ENCODE measurements around the gene DGLUCY.
"Not testable (repeated sequence)": the region's sequence is repeated elsewhere in the genome, so short reads cannot be mapped to it uniquely, and the experiment has no call there.

The DGLUCY gene

DNA sequence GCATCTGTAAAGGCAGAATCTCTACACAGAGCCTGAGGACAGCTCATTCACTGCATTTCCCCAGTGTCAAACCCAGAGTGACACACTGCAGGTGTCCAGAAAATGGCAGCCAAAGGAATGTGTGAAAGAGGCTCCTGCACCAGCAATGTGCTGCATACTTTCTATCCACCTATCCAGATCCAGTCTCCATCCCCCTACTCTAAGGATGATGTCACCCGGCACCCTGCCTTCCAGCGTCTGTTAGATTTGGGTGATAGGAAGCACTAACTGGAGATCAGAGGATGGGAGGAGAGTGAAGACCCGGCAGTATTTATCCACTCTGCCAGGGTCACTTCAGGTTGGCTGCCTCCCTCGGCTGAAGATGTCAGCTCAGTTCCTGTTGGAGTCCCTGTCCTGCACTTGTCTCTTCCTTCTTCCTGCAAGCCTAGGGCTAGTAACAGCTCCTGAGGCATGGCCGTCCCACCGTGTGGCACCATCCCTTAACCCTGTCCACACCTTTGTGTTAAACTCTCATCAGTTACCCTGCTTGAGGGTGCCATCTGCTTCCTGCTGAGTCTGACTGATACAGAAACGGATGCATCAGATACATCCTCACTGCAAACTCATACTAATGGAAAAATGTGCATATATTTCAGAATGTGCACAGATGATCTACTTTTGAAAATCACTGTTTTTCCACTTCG lies 143.6 kb downstream of the DGLUCY start:
- no peak for DNase-seq (ENCODE audit: low read depth)

DNA sequence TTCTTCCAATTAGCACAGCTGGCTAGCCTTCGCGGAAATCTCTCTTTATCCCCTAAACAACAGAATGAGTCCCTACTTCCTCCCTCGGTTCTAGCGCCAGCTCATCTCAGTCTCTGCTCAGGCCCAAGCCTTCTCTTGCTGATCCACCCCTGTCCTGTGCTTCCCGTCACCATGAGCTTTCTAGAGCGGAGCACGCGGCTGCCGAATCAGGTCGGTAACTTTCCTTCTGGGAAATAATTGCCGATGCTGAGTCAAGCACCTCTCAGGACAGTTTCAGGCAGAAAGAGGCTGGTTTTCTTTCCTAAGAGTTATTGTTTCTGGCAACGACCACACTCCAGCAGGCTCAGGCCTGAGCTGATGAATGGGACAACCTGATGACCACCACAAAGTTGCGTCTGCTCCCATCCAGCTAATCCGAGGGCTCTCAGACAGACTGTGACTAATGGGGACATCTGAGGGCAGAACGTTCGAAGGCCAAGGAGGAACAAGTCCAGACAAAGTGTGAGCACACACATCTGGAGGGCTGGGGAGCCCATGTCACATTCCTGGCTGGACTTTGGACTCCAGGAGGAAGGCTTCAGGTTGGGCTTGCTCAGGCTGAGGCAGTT lies 144.2 kb downstream of the DGLUCY start:
- no peak for DNase-seq (ENCODE audit: low read depth)

DNA sequence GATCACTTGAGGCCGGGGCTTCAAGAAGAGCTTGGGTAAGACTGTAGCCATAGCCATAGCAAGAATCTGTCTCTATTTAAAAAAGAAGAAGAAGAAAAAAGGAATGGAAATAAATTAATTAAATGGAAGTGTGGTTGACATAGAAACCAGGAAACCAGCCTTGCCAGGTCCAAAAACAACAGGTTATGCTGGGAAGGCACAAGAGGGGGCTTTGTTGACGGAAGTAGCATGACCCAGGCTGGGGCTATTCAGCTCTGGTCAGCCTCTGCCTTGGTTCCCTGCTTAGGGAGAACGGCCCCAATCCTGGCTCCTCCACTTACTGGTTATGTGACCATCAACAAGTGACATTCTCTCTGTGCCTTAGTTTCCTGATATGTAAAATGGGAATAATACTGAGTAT lies 145.0 kb downstream of the DGLUCY start:
- DNase-seq (ENCODE audit: low read depth) = no peak

DNA sequence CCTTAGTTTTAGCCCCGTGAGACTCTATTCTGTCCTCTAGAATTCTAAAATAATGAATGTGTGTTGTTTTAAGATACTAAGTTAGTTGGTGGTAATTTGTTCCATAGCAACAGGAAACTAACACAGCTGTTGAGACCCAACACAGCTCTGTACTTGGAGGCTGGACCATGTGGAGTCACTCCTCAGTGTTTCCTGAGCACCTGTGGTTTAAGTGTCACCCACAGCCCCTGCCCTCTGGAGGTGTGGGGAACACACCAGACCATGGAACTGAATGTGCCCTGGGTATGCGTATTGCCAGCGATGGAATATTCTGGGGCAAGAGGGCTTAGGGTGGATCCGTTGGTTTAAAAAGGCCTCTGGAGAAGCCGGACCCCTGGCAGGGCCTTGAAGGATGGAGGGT lies 147.2 kb downstream of the DGLUCY start:
- DNase-seq (ENCODE audit: low read depth) = no peak

DNA sequence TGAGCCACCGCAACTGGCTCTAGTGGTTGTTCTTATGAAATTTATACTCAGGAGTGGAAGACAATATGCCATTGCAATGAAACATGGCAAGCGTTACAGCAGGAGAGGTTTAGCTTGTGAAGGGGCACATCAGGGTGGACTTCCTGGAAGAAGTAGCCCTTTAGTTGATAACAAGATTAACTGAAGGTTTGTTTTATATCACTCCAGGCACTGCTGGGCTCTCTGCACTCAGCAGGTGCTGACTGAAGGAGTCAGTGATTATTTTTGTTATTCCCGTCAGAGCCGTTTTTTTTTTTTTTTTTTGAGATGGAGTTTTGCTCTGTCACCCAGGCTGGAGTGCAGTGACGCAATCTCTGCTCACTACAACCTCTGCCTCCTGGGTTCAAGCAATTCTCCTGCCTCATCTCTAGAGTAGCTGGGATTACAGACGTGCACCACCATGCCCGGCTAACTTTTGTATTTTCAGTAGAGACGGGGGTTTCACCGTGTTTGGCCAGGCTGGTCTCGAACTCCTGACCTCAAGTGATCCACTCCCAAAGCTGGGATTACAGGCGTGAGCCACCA lies 148.2 kb downstream of the DGLUCY start:
- DNase-seq (ENCODE audit: low read depth) = no peak

DNA sequence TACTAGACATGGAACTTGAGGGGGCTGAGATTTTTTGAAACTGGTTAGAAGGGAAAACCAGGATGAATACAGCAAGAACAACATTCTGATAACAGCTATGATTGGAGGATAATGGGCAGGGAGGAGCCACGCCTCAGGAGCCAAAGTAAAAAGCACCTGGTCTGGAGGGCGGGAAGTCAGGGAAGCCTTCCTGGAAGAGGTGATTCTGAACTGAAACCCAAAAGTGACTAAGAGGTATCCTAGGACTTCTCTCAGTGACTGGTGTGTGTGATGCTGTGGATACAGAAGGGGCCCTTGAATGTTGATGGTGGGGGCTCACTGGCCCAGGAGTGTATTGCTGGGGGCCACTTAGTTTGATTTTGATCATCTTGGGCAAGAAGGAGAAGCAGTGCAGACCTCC lies 149.5 kb downstream of the DGLUCY start:
- DNase-seq (ENCODE audit: low read depth) = no peak

DNA sequence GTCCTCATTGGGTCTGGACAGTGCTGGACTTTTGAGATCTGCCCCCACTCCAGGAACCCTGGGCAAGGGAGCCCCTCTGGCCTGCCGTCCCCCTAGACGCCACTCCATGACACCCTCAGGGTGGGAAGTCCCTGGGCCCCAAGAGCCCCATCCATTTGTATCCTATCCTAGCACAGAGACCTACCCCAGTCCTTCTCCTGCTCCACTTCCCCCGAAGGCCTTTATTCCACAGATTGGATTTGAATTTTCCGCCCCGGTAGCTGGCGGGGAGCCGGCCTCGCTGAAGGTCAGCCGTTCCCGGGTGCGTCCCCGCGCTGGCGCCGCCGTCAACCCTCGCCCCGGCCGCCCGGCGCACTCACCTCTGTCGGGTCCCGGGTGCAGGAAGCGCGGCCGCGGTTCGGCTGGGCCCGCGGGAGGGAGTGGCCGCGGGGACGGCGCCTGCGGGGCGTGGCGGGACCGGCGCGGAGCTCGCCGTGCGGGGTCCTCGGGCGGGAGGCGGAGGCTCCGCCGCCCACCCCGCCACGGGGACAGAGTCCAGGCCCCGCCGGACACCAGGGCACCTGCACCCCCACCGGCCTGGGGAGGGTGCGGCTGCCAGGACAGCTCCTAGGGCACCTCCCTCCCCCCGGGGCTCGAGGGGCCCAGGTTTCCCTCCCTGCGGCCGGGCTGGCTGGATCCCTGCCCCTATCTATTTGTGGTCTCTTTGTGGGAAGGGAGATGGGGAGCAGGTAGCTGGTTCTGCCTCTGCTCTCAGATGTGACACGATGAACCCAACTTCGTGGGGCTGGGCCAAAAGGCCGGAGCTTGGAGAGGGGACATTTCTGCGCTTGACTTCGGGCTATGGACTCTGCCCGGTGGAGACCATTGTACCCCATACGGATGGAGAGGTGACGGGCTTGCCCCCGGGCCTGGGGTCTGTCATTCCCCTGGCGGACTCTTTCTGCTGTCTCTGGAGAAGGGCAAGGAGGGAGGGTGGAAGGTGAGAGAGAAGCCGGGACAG lies 150.6 kb downstream of the DGLUCY start:
- peak; percentile 47 for DNase-seq (ENCODE audit: low read depth)

DNA sequence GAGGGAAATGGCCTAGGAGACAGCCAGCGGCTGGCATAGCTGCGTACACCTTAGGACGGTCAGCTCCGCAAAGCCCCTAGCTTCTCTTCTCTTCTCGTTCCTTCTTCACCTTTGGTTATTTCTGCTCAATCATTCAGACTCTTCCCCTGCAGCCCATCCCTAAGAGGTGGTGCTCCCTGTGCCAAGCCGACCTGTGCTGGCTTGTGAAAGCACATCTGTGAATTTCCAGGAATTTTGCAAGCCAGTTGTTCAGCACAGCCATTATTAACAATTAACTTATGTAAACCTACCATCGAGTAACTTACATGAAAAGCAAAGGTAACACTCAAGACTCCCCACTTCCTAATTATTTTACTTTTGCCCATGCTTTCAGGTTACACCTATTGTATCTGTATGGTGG lies 151.5 kb downstream of the DGLUCY start:
- no peak for DNase-seq (ENCODE audit: low read depth)

DNA sequence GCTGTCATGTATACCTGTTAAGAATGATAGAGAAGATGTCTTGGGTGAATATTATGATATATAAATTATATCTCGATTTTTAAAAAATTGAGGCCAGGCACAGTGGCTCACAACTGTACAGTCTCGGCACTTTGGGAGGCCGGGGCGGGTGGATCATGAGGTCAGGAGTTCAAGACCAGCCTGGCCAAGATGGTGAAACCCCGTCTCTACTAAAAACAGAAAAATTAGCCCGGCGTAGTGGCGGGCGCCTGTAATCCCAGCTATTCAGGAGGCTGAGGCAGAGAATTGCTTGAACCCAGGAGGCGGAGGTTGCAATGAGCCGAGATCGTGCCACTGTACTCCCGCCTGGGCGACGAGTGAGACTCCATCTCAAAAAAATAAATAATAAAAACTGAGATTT lies 152.4 kb downstream of the DGLUCY start:
- DNase-seq (ENCODE audit: low read depth) = not testable (repeated sequence)

DNA sequence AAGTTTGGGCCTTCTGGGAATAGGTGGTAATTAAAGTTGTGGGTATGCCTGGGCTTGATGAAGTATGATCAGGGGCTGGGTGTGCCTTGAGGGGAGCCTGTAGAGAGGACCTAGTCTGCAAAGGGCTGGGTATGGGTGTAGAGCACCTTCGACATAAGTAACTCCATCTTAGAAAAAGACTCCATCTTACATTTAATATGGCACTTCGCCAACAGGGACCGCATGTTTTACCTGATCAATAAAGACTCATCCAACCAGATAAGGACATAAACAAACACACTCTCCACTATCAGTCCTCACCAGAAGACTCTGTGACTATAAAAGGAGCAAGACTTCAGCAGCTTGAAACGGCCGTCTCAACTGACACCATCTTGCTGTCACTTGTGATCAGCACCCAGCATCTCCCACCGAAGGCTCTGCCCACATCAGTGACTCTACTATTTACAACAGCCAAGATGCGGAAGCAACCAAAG lies 154.1 kb downstream of the DGLUCY start:
- DNase-seq (ENCODE audit: low read depth) = no peak

DNA sequence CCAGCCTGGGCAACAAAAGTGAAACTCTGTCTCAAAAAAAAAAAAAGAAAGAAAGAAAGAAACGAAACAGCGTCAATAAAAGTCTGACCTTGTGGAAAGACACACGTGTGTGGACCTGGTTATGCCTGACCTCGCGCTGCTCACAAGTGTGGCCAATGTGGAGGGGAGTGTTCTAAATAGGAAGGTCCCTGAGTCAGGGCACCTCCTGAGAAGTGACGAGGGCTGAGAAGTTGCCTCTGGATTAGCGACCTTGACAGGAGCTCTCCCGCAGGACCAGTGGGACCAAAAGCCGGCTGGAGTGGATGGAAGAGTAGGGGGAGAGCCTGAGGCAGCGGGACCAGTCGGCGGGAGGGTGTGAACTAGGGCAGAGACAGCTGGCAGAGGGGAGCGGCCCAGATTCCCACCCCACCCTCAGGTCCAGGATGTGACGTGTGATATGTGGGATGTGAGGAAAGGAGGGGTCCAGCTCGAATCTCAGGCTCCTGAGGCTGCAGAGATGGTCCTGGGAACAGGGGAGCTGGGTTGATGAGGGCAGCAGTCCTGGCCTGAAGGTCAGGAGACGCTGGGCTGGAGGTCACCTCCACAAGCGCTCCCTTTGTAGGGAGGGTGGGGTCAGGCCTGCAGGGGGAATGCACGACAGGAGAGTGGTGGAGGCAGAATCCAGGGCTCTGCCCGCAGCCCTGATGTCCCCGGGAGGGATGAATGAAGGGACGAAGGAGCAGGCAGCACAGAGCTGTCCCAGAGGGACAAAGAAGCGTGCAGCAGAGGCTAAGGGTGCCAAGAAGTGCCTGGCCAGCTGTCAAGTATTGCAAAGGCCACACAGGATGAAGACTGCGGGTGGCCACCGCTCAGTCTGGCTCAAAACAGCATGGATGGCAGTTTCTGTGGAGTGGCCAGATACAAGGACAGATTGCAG lies 155.5 kb downstream of the DGLUCY start:
- no peak for DNase-seq (ENCODE audit: low read depth)

DNA sequence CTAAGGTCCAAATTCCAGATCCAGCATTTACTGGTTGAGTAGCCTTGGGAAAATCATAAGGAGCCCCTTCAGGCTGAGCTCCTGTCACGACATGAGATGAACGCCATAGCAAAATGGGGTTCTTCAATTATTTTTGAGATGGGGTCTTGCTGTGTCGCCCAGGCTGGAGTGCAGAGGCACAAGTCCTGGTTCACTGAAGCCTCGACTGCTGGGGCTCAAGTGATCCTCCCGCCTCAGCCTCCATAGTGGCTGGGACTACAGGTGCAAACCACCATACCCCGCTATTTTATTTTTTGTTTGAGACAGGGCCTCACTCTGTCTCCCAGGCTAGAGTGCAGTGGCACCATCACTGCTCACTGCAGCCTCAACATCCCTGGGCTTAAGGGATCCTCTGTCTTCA lies 156.3 kb downstream of the DGLUCY start:
- no peak for DNase-seq (ENCODE audit: low read depth)

DNA sequence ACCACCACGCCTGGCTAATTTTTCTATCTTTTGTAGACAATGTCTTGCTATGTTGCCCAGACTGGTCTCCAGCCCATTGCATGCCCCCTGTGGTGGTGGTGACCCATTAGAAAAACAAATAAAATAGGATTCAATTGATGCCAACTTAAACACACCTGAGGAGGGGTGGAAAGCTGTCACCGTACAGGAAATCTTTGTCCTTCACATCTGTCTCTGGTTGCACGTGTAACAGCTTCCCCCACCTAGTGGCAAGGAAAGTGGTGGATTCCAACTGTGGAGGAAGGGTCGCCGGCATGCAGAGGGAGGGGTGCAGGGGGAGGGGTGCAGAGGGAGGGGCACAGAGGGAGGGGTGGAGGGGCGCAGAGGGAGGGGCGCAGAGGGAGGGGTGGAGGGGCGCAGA lies 156.7 kb downstream of the DGLUCY start:
- DNase-seq (ENCODE audit: low read depth) = no peak

DNA sequence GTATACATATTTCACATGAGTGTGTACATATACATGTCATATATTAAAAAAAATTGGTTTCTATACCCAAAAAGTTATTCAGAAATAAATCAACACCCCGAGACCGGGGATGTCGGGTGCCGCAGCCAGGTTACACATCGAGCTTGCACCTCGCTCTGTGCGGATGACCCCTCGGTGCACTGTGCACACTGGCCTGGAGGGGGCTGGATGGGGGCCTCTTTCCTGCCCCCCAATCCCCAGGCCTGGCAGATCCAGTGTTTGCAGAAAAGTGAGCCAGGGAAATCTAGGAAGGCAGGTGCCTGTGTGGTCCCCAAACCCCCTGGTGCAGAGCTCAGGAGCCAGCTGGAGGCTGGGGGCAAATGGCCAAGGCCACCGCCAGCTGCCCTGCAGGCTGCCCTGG lies 157.8 kb downstream of the DGLUCY start:
- DNase-seq (ENCODE audit: low read depth) = no peak

DNA sequence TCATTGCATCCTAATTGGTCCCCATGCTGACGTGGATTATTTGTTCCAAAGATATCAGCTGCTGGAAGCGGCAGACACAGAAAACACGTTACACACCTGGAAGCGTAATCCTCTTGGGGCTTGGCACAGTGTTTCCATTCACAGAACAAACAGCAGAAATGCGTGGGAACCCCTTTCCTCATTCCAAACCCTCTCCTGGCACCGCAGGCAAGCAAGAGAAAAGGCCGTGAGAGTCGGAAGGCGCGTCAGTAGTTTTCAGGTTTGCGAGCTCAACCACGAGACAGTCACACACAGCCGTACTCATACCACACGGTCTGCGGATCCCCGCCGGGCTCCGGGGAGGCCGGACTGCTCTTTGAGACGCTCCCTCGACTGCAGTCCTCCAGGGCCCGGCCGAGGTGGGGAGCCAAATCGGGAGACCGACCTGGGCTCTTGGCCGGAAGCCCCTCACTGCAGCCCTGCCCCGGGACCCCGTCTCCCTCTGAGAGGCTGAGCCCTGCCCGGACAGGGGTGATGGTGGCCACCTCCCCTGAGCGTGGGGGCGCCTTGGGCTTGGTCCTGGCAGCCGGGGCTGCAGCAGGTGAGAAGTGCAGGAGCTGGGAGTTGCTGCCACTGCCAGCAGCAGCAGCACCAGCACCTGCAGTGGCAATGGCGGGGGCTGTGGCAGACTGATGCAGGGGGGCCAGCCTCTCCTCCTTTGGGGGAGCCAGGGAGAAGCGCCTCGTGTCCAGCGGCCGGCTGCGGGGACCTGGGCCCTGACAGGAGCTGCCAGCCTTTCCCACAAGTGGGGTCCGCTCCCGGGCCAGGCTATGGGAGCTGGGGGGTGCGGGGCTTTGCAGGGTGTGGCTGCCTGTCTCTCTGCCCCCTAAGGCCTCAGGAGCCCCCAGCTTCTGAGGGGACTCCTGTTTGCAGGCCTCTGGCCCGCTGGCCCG lies 158.7 kb downstream of the DGLUCY start:
- DNase-seq (ENCODE audit: low read depth) = no peak

DNA sequence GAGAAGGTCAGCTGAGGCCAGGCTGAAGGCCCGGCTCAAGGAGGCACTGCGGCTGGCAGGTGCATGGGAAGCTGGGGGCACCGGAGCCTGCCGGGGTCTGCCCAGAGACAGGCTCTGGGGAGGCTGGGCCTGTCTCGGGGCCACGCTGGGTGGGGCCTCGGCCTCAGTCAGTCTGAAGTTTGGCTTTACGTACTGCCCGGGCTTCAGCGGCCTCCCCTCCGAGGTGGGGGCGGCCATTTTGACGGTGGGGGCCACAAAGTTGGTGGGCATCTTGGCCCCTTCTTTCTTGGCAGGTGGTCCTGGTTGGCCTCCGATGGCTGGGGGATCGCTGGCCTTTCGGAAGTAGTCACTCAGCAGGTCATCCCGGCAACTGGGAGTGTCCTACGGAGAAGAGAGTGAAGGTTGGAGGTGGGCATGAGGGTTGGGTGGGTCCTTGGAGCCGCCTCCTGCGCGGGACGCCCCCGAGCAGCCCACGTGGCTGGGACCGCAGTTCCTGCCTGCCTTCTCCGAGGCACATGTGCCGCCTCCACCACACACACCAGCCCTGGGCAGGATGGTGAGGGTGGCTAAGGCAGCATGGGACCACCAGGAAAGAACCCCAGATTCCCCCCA lies 159.5 kb downstream of the DGLUCY start:
- DNase-seq (ENCODE audit: low read depth) = no peak

DNA sequence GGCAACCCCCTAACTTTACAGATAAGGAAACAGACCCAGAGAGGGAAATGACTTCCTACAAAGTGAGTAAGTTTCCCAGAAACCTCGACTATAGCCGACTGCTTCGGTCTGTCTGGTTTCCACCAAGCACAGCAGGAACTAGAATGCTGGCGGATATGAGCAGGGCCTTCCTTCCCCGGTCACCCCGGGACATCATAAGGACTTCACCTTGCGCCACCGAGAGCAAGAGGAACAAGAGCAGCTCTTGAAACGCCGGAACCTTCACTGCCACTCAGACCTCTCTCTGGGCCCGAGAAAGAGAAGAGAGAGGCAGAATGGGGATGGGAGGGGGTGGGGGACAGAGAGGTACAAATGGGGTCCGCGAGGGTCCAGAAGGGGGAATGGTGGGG lies 160.0 kb downstream of the DGLUCY start:
- DNase-seq (ENCODE audit: low read depth) = no peak

DNA sequence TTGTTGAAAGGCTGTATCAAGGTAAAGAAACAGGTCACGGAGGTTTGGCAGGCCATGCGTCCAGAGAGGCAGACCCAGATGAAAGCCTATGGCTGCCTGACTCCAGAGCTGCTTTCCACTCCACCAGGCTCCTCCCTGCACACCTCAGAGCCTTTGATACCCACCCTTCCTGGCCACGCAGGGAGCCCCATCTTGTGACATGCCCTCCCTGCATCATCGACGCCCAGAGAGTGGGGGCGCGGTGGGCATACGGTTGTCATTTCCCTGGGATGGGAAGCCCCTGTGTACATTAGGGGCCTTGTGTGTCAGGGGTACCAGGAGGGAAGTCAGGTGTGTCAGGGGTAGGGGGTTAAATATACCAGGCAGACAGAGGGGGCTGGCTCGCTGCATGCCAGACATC lies 160.9 kb downstream of the DGLUCY start:
- no peak for DNase-seq (ENCODE audit: low read depth)
